ENCODE results near the gene CRTAC1. TPM values are rescaled to one million over a fixed set of nuclear protein-coding genes. Genes with fewer than 3 reads are reported as not detected.

The CRTAC1 gene
- total RNA-seq, 1 donor from 2014 or later = 123 TPM

DNA sequence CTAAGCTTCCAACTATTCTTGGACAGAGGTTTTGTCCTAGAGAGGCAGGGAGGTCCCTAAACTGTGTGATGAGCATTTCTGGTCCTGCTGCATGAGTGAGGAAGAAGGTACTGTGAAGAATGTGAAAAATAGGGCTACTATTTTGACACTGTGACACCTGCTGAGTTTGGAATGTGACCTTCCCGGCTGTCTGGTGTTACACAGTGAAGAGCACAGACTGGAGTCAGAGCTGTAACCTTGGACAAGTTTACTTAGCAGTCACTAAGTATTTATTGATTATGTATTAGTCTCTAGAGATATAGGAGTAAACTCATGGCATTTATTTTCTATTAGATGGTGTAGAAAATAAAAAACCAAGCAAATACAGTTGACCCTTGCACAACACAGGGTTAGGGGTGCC, 168.5 kb downstream of the CRTAC1 start:
- ATAC-seq (no peak), DNase-seq (no peak)
- Histone ChIP-seq H3K27ac (no peak overlapping the region), H3K27me3 (ENCODE audit: low read depth) (peaks cover 8% of the 10 kb centered on the region), H3K9me3 (no peaks in the 10 kb centered on the region), H3K4me1 (no peaks in the 10 kb centered on the region), H3K36me3 (no peaks in the 10 kb centered on the region), H3K4me3 (no peak overlapping the region)
- TF ChIP-seq, protein P1, sequence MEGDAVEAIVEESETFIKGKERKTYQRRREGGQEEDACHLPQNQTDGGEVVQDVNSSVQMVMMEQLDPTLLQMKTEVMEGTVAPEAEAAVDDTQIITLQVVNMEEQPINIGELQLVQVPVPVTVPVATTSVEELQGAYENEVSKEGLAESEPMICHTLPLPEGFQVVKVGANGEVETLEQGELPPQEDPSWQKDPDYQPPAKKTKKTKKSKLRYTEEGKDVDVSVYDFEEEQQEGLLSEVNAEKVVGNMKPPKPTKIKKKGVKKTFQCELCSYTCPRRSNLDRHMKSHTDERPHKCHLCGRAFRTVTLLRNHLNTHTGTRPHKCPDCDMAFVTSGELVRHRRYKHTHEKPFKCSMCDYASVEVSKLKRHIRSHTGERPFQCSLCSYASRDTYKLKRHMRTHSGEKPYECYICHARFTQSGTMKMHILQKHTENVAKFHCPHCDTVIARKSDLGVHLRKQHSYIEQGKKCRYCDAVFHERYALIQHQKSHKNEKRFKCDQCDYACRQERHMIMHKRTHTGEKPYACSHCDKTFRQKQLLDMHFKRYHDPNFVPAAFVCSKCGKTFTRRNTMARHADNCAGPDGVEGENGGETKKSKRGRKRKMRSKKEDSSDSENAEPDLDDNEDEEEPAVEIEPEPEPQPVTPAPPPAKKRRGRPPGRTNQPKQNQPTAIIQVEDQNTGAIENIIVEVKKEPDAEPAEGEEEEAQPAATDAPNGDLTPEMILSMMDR (IDR thresholded peaks at IDR 0.05) = no peak
- intact Hi-C loops (cut with DNase I) = no loop called here

DNA sequence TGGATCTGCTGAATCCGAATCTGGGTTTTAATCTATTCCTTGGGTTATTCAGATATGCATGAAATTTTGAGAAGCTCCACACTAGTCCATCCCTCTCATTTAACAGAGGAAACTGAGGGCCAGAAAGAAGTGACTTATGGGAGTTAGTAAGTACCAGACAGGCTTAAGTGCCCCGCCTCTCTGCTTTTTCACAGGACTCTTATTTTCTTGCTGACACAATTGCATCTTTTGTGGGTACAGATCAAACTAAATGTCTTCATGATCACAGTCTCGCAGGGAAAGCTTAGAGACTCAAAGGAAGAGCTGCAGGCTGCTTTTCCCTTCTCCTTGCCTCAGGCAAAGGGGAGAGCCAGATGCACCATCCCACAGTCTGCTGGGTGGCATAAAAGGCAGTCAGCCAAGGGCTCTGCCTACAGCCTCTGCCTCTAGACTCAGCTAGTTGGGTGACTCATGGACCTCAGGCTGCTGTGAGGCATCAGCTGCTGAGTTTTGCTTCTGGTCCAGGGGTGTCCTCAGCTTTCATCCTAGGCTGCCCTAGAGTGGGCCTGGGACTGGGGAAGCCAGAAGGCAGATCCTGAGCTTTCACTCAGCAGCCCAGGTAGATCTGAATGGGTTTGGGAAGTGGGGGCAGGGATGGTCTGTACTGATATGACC, 169.2 kb downstream of the CRTAC1 start:
- Histone ChIP-seq H3K36me3 (no peaks in the 10 kb centered on the region), H3K9me3 (no peaks in the 10 kb centered on the region), H3K27me3 (ENCODE audit: low read depth) (peaks cover 4% of the 10 kb centered on the region), H3K4me3 (no peak overlapping the region), H3K4me1 (no peaks in the 10 kb centered on the region), H3K27ac (no peak overlapping the region)
- TF ChIP-seq, protein P1 (IDR thresholded peaks at IDR 0.05) = no peak
- DNase-seq (no peak), ATAC-seq (peak; percentile 27 to 29)
- intact Hi-C loops (cut with DNase I) = no loop called here

DNA sequence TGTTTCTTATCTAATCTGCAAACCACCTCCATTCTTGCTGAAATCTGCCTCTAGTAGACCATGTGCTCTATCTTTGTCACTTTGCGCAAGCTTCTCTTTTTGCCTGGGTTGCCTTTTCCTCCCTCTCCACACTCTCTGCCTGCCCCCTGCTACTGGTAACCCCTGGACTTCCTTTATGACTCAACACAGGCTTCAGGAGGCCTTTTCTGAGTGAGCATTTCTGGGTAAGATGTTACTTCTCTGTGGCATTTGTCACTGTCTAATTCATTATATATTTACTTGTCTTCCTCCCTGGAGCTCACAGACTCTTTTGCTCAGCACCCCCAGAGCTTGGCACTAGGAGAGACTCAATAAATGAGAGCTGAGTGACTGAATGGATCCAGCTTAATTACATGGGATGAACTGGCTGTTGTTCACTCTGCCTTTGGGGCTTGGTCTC, 172.4 kb downstream of the CRTAC1 start:
- H3K4me3 ChIP-seq = no peak overlapping the region
- TF ChIP-seq, protein P1 (IDR thresholded peaks at IDR 0.05) = no peak
- intact Hi-C loops (cut with DNase I) = no loop called here
- H3K4me1 ChIP-seq = no peaks in the 10 kb centered on the region
- no peaks in the 10 kb centered on the region for H3K36me3 ChIP-seq
- no peak overlapping the region for H3K27ac ChIP-seq
- H3K27me3 ChIP-seq (ENCODE audit: low read depth) = no peaks in the 10 kb centered on the region
- H3K9me3 ChIP-seq = no peaks in the 10 kb centered on the region
- ATAC-seq = peak; percentile 75 to 82
- DNase-seq = no peak

DNA sequence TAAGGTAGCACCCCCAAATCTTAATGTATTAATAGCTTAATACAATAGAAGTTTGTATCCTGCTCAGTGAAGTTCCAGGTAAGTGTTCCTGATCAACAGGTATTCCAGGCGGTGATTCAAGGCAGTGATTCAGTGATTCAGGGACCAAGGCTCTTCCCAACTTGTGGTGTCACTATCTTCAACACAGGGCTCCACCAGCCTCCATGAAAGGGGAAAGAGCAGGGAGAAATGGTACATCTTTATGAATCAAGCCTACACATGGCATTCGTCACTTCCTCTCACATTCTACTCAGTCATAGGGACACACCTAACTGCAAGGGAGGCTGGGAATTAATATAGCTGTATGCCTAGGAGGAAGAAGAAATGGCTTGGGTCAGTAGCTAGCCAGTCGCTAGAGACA, 175.7 kb downstream of the CRTAC1 start:
- no peak for ATAC-seq
- H3K4me3 ChIP-seq = no peak overlapping the region
- H3K36me3 ChIP-seq = no peaks in the 10 kb centered on the region
- no peaks in the 10 kb centered on the region for H3K9me3 ChIP-seq
- TF ChIP-seq, protein P1 (IDR thresholded peaks at IDR 0.05) = no peak
- no peak overlapping the region for H3K27ac ChIP-seq
- no peak for DNase-seq
- H3K27me3 ChIP-seq (ENCODE audit: low read depth) = peaks cover 18% of the 10 kb centered on the region
- intact Hi-C loops (cut with DNase I) = no loop called here
- peaks cover 5% of the 10 kb centered on the region for H3K4me1 ChIP-seq

DNA sequence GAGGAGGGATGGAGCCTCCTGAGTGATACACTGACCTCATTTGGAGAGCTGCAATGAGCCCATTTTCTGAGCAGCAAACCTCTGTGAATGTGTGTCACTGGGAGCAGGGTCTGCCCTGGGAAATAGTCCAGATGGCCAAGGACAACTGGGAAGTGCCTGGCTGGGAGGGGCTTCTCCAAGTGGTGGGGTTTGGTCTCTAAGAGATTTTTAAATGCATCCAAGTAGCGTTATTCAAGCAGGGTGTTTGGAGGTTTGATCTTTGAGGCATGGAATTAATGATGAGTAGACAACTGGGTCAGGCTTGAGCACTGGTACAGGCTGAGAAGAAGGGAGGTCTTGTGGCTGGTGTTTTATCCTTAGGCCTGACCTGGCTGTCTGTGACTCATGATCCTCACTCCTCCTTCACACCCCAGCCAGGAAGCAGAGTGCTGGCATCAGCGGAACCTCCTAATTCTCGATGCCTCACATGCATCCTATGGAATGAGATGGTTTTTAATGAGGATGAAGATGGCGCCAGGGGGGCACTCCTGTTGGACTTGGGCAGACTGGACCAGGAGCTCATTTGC, 177.5 kb downstream of the CRTAC1 start:
- no peaks in the 10 kb centered on the region for H3K36me3 ChIP-seq
- TF ChIP-seq, protein P1 (IDR thresholded peaks at IDR 0.05) = no peak
- ATAC-seq (no peak), DNase-seq (no peak)
- no peak overlapping the region for H3K27ac ChIP-seq
- H3K9me3 ChIP-seq = no peaks in the 10 kb centered on the region
- peaks cover 5% of the 10 kb centered on the region for H3K4me1 ChIP-seq
- no peak overlapping the region for H3K4me3 ChIP-seq
- peaks cover 21% of the 10 kb centered on the region for H3K27me3 ChIP-seq (ENCODE audit: low read depth)
- intact Hi-C loops (cut with DNase I) = no loop called here

Data from lower lobe of right lung (tissue), 2 donors.